ENCODE results near the gene MORN3.
A peak's percentile ranks its signal among the peaks of the same experiment; 100 is the strongest.
"Not testable (repeated sequence)": the region's sequence is repeated elsewhere in the genome, so short reads cannot be mapped to it uniquely, and the experiment has no call there.

Gene MORN3

GRCh38 chr12:121692744-121693143, 23.3 kb upstream of the MORN3 start:
- not testable (repeated sequence) for DNase-seq (ENCODE audit: low read depth in 2 of 2)

DNA sequence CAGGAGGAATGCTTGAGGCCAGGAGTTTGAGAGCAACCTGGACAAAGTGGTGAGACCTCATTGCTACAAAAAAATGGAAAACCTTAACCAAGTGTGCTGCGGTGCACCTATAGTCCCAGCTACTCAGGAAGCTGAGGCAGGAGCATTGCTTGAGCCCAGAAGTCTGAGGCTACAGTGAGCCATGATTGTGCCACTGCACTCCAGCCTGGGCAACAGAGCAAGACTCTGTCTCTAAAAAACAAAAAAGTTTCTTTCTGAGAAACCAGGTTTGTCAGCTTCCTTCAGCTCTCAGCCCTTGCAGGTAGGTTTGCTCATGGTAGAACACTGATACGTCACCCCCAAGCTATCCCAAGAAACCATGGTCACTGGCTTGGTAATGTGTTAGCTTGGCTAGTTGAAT, 20.0 kb upstream of the MORN3 start:
- DNase-seq (ENCODE audit: low read depth in 2 of 2): no peak

DNA sequence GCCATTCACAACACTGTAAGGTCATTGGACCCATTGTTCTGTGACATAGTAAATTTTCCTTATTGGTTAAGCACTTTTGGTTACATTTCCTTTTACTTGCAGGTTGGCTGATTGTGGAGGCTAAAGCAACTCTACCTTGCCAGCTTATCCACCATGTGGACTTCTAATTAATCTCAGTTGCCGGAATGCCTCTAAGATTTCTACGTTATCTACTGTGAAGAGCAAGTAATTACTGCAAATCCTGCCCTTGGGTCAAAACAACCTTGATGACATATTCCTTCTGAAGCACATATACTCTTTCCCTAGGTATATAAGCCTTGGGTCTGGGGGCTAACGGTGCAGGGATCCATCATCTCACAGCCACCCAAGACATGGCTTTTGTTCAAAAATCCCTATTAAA, 19.5 kb upstream of the MORN3 start:
- DNase-seq (ENCODE audit: low read depth in 2 of 2): no peak

DNA sequence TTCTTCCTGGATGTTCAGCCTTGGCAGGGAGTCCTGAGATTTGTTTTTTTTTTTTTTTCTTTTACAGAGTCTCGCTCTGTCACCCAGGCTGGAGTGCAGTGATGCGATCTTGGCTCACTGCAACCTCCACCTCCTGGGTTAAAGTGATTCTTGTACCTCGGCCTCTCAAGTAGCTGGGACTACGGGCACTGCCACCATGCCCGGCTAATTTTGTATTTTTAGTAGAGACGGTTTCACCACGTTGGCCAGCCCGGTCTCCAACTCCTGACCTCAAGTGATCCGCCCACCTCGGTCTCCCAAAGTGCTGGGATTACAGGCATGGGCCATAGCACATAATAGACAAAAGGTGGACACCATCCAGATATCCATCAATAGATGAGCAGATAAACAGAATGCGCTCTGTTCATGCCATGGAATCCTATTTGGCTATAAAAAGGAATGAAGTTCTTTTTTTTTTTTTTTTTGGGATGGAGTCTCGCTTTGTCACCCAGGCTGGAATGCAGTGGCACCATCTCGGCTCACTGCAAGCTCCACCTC, 10.3 kb upstream of the MORN3 start:
- DNase-seq (ENCODE audit: low read depth in 2 of 2): not testable (repeated sequence)

- no peak for DNase-seq (ENCODE audit: low read depth in 2 of 2)
These were observed 9.4 kb upstream of the MORN3 start for GRCh38 chr12:121678716-121679300.

DNA sequence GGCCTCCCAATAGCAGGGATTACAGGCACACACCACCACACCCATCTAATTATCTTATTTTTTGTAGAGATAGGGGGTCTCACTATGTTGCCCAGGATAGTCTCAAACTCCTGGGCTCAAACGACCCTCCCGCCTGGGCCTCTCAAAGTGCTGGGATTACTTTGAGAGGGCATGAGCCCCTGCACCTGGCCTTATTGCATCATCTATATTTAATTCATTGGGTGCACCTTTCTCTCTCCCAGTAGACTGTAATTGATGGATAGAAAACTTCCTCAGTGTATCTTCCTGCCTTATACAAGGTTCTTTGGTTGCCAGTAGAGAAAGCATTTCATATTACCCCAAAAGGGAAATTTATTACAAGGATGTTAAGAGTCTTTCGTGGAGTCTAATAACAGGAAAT, 8.9 kb upstream of the MORN3 start:
- no peak for DNase-seq (ENCODE audit: low read depth in 2 of 2)

- DNase-seq (ENCODE audit: low read depth in 2 of 2): no peak
These were observed 6.7 kb upstream of the MORN3 start for GRCh38 chr12:121676190-121676589.

DNA sequence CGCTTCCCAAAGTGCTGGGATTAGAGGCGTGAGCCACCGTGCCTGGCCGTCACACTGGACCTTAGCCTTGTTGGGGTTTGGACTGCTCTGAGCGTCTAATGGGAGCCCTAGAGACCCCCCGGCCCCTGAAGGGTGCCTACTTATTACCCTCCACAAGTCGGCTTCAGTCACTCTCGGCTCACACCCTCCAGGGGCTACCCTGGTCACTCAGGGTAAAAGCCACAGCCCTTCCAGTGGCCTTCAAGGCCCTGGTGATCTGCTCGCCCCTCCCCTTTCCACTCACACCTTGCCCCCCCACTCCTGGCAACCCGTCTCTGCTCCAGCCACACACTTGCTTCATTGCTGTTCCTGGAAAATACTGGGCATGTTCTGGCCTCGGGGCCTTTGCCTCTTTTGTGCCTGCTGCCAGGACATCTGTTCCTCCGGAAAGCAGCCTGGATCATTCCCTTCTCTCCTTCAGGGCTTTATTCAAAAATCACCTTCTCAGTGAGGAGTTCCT, 3.6 kb upstream of the MORN3 start:
- DNase-seq (ENCODE audit: low read depth in 2 of 2): no peak

DNA sequence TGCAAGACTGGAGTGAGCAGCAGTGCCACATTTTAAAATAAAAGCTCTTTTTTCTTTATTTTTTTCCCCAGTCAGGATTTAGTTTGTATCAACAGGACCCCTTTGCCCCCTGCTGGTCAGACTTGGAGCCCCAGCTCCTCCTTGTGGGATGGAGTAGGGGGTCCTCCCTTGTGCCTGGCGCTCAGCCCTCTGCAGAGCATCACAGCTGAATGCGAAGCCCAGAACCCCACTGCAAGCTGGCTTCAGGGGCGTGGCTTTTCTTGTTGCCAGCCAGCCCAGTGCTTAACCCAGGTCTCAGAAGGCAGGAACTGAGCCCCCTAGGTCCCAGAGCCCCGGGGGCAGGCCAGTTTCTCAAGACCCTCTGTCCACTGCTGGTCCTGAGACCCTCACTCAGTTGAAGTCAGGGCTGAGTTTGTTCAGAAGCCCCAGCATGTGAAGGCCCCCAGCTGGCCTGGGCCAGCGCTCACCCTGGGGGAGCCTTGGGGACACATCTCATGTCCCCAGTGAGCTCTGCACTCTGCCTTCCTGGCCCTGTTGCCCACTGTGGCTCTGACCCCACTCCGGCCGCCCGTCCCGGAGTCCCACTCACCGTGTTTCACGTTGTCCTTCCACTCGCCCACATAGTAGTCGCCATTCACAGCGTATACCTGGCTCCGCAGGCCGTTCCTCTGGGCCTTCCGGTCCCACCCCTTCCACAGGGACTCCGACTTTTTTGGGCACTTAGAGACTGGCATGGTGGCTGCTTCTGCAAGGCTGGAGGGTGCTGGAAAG, 519 bp downstream of the MORN3 start:
- peak in 1 of 2 donors; percentile 36 for DNase-seq (ENCODE audit: low read depth in 2 of 2)

DNA sequence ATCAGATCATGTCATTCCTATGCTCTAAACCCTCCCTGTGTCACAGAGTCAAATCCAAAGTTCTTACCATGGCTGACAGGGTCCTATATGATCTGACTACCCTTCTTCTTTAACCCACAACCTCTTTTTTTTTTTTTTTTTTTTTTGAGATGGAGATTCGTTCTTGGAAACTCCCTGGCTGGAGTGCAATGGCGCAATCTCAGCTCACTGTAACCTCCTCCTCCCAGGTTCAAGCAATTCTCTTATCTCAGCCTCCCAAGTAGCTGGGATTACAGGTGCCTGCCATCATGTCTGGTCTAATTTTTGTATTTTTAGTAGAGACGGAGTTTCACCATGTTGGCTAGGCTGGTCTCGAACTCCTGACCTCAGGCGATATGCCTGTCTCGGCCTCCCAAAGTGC, 2.6 kb downstream of the MORN3 start:
- DNase-seq (ENCODE audit: low read depth in 2 of 2): not testable (repeated sequence)

DNA sequence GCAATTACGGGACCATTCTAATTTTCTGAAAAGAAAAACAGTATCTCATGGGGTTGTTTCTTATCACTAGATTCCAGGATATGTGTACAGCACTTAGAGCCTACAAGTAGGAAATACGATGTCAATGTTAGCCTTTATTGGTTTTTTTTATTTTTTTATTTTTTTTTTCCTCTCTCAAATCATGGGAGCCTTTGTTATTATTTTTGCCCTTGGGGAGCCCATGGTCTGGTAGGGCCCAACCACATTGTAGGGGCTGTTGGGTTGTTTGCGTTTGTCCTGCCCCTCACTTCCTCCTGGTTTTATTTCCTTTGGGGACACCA, 5.9 kb downstream of the MORN3 start:
- DNase-seq (ENCODE audit: low read depth in 2 of 2): no peak

DNA sequence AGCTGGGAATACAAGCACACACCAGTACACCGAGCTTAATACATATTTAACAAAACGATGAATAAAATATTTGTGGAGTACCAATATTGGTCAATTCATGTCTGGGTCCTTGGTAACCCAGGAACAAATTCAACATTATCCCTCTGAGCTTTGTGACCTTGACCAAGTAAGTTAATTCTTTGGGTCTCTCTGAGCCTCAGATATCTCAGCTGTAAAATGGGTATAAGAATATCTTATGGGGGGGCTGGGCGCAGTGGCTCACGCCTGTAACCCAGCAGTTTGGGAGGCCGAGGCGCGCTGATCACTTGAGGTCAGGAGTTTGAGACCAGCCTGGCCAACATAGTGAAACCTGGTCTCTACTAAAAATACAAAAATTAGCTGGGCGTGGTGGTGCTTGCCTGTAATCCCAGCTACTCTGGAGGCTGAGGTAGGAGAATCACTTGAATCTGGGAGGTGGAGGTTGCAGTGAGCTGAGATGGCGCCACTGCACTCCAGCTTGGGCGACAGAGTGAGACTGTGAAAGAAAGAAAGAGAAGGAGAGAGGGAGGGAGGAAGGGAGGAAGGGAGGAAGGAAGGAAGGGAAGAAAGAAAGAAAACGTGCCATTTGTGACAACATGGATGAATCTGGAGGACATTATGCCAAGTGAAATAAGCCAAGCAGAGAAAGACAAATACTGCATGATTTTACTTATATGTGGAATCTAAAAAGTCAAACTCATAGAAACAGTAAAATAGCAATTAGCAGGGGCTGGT, 7.9 kb downstream of the MORN3 start:
- DNase-seq (ENCODE audit: low read depth in 2 of 2): not testable (repeated sequence)

- no peak for DNase-seq (ENCODE audit: low read depth in 2 of 2)
These were observed 12.0 kb downstream of the MORN3 start for GRCh38 chr12:121657305-121658008.

DNA sequence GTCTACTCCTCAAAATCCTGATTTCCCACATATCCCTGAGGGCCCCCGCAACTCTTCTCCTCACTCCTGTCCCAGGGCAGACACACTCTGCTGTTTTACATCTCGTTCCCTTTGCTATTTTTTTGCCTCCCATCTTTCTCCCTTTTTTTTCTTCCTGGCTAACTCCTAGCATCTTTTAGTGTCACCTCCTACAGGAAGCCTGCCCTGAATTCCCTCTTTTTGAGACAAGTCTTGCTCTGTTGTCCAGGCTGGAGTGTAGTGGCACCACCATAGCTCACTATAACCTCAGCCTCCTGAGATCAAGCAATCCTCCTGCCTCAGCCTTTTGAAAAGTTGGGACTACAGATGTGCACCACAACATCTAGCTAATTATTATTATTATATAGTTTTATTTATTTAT, 13.3 kb downstream of the MORN3 start:
- no peak for DNase-seq (ENCODE audit: low read depth in 2 of 2)

DNA sequence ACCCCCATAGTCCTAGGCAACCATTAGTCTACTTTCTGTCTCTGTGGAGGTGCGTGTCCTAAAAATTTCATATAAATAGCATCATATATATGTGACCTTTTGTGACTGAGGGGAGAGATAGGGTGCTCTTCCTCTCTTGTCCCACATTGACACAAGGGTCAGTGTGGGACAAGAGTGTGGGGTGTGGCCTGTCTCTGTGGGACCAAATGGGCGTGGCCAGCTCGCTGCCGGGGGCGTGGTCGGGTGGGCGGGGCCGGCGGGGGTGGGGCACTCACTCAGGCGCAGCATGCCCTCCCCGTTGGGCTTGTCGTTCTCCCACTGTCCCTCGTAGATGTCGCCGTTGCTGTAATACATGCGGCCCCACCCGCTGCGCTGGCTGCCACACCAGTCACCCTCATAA, 15.5 kb downstream of the MORN3 start:
- no peak for DNase-seq (ENCODE audit: low read depth in 2 of 2)

- DNase-seq (ENCODE audit: low read depth in 2 of 2): no peak
These were observed 16.5 kb downstream of the MORN3 start for GRCh38 chr12:121652767-121653497.

DNA sequence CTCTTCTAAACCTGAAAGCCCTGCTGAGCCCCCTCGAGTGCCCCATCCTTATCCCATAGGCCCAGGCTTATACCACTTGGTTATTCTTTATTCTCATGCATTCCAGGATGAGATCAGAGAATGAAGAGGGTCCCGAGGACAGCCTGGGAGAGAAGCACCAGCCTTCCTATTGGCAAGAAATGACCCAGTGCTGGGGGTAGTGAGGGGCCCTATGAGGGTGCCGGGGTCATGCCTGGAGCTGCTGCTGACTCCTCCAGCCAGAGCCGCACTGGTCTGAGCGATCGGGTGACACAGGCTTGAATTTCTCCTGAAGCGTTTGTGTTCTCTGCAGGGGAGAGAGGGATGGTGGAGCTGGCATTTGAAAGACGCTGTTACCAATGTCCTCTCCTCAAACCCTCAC, 18.1 kb downstream of the MORN3 start:
- DNase-seq (ENCODE audit: low read depth in 2 of 2): no peak

GRCh38 chr12:121649819-121650353, 19.6 kb downstream of the MORN3 start:
- DNase-seq (ENCODE audit: low read depth in 2 of 2): no peak

DNA sequence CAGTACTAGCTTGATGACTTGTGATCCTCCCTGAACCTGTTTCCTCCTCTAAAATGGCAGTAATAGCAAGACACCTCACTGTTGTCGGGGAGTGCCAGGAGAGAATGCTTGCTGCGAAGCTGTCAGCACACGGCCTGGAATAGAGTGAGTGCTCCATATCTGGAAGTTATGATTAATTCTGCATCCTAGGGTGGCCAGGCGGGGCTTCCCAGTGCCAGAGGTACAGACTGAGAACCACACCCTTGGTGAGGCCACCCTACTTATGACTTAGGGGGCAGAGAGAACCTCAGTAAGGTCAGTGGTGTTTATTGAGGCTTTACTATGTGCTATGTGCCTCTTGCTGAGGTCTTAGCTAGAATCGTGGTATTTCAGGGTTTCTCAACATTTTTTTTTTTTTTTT, 20.1 kb downstream of the MORN3 start:
- no peak for DNase-seq (ENCODE audit: low read depth in 2 of 2)

GRCh38 chr12:121648458-121649028, 20.9 kb downstream of the MORN3 start:
- DNase-seq (ENCODE audit: low read depth in 2 of 2): no peak

- DNase-seq (ENCODE audit: low read depth in 2 of 2): no peak
These were observed 28.2 kb downstream of the MORN3 start for GRCh38 chr12:121641343-121641630.

All from stimulated activated CD8-positive, alpha-beta memory T cell treated with anti-CD3 and anti-CD28 coated beads, Interleukin-15, amount 100 ng/mL, for 4 hours (primary cell).